OCI-LY3 (cell line): ENCODE results near the gene RBM19.
"Not testable (repeated sequence)": the region's sequence is repeated elsewhere in the genome, so short reads cannot be mapped to it uniquely, and the experiment has no call there.

Source experiments
- H2AFZ ChIP-seq: fragments of 200-600, 300-600 bp; shearing (Covaris generic); 2 replicates; pipeline ENCODE4 v1.6.0; 2014; ENCODE audit warnings: antibody characterized with exemption, low read depth, low read length
- H3K27ac ChIP-seq: fragments of 200-600, 300-600 bp; sonication (generic); 2 replicates; pipeline ENCODE4 v1.5.1; 2014; ENCODE audit warnings: mild to moderate bottlenecking, low read length, moderate library complexity, mixed read lengths
- H3K27me3 ChIP-seq: fragments of 200-600, 300-600 bp; sonication (generic); 2 replicates; pipeline ENCODE4 v1.6.1; 2014; ENCODE audit warnings: low read depth, low read length, mixed read lengths
- H3K36me3 ChIP-seq: fragments of 200-600, 300-600 bp; sonication (generic); replicated peaks from 2 replicates; pipeline ENCODE3; 2014; ENCODE audit warnings: low read depth, low read length, mixed read lengths
- H3K4me1 ChIP-seq: fragments of 300-600, 200-600 bp; sonication (generic); 2 replicates; pipeline ENCODE4 v1.6.1; 2014; ENCODE audit warnings: low read length, mixed read lengths
- H3K4me2 ChIP-seq: fragments of 200-600, 300-600 bp; sonication (generic); 2 replicates; pipeline ENCODE4 v1.6.1; 2014; ENCODE audit warnings: low read length, mixed read lengths
- H3K4me3 ChIP-seq: fragments of 300-600, 200-600 bp; sonication (generic); 2 replicates; pipeline ENCODE4 v1.5.1; 2014; ENCODE audit warnings: antibody characterized with exemption, mild to moderate bottlenecking, low read length, moderate library complexity
- H3K79me2 ChIP-seq: fragments of 300-600, 200-600 bp; shearing (Covaris generic); 2 replicates; pipeline ENCODE4 v1.6.1; 2014; ENCODE audit warnings: mild to moderate bottlenecking, low read length, mixed read lengths
- H3K9ac ChIP-seq: fragments of 300-600, 200-600 bp; shearing (Covaris generic); 2 replicates; pipeline ENCODE4 v1.6.0; 2014; ENCODE audit warnings: mild to moderate bottlenecking, low read length, moderate library complexity
- H3K9me3 ChIP-seq: fragments of 200-600, 300-600 bp; shearing (Covaris generic); 2 replicates; pipeline ENCODE4 v1.6.1; 2014; ENCODE audit warnings: low read length, mixed read lengths; ENCODE audit not compliant: insufficient read depth
- H4K20me1 ChIP-seq: fragments of 200-600, 300-600 bp; sonication (generic); 2 replicates; pipeline ENCODE4 v1.6.1; 2016; ENCODE audit warnings: low read length, mixed read lengths; ENCODE audit not compliant: insufficient read depth
- EZH2phosphoT487 ChIP-seq: fragments of 200-600 bp; shearing (Covaris generic); IDR thresholded peaks from 2 replicates; pipeline ENCODE4 v1.6.1; 2018; ENCODE audit warnings: antibody characterized with exemption, mixed run types, low read depth
- TF ChIP-seq, protein P1 (sequence below): fragments of 200-600, 300-600 bp; sonication (generic); IDR thresholded peaks from 2 replicates; pipeline ENCODE4 v1.5.1; 2014; ENCODE audit warnings: antibody characterized with exemption, low read length, low read depth

RBM19 gene

DNA sequence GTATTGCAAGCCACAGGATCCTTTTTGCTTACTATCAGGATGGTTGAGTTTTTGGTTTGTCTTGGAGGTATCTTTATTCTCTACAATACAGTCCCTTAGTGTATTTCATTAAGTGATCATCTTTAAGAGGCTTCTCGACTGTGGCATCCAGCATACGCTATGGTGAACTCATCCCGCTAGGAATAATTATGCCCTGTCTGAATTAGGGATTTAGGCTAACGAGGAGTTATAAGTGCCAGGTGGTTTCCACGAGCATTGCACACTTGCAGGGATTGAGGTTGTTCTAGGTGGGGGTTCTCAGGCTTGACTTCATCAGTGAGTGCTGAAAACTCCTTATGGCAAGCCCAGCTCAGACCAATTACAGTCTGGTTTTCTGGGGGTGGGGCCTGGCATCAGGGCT is 37.2 kb upstream of the RBM19 start:
- Histone ChIP-seq H3K27me3 (peaks cover 33% of the 10 kb centered on the region), H3K4me1 (no peaks in the 10 kb centered on the region), H3K27ac (no peak overlapping the region), H3K9me3 (no peaks in the 10 kb centered on the region), H3K4me2 (no peak overlapping the region), H3K4me3 (no peak overlapping the region), H3K79me2 (no peaks in the 10 kb centered on the region), H2AFZ (no peak overlapping the region), H3K36me3 (no peaks in the 10 kb centered on the region), H4K20me1 (no peaks in the 10 kb centered on the region), H3K9ac (no peak overlapping the region)
- TF ChIP-seq EZH2phosphoT487: no peak
- TF ChIP-seq, protein P1, sequence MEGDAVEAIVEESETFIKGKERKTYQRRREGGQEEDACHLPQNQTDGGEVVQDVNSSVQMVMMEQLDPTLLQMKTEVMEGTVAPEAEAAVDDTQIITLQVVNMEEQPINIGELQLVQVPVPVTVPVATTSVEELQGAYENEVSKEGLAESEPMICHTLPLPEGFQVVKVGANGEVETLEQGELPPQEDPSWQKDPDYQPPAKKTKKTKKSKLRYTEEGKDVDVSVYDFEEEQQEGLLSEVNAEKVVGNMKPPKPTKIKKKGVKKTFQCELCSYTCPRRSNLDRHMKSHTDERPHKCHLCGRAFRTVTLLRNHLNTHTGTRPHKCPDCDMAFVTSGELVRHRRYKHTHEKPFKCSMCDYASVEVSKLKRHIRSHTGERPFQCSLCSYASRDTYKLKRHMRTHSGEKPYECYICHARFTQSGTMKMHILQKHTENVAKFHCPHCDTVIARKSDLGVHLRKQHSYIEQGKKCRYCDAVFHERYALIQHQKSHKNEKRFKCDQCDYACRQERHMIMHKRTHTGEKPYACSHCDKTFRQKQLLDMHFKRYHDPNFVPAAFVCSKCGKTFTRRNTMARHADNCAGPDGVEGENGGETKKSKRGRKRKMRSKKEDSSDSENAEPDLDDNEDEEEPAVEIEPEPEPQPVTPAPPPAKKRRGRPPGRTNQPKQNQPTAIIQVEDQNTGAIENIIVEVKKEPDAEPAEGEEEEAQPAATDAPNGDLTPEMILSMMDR: no peak

GRCh38 chr12:114001511-114002340 is 35.6 kb upstream of the RBM19 start:
- Histone ChIP-seq H3K9ac (no peak overlapping the region), H3K4me1 (no peaks in the 10 kb centered on the region), H3K27ac (no peak overlapping the region), H3K79me2 (no peaks in the 10 kb centered on the region), H3K9me3 (no peaks in the 10 kb centered on the region), H3K36me3 (no peaks in the 10 kb centered on the region), H3K4me2 (no peak overlapping the region), H3K4me3 (no peak overlapping the region), H3K27me3 (peaks cover 44% of the 10 kb centered on the region), H4K20me1 (no peaks in the 10 kb centered on the region), H2AFZ (no peak overlapping the region)
- TF ChIP-seq, protein P1: no peak
- TF ChIP-seq EZH2phosphoT487: no peak

DNA sequence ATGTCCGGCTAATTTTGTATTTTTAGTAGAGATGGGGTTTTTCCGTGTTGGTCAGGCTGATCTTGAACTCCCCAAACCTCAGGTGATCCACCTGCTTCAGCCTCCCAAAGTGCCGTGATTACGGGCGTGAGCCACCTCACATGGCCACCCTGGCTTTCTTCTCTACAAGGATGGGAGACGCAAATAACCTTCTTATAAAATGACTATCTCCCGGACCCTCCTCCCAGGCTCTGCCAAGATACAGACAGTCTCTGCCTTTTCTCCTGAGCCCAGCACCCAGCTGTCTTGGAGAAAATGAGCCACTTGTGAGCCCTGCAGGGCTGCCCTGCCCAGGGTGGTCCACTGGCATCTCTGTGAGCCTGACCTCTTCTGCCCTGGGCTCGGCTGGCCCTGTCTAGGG is 34.7 kb upstream of the RBM19 start:
- Histone ChIP-seq H3K79me2 (no peaks in the 10 kb centered on the region), H4K20me1 (no peaks in the 10 kb centered on the region), H3K4me3 (no peak overlapping the region), H3K27ac (no peak overlapping the region), H3K4me2 (no peak overlapping the region), H3K36me3 (no peaks in the 10 kb centered on the region), H3K27me3 (peaks cover 43% of the 10 kb centered on the region), H3K9ac (no peak overlapping the region), H3K4me1 (no peaks in the 10 kb centered on the region), H2AFZ (no peak overlapping the region), H3K9me3 (no peaks in the 10 kb centered on the region)
- TF ChIP-seq, protein P1: no peak

DNA sequence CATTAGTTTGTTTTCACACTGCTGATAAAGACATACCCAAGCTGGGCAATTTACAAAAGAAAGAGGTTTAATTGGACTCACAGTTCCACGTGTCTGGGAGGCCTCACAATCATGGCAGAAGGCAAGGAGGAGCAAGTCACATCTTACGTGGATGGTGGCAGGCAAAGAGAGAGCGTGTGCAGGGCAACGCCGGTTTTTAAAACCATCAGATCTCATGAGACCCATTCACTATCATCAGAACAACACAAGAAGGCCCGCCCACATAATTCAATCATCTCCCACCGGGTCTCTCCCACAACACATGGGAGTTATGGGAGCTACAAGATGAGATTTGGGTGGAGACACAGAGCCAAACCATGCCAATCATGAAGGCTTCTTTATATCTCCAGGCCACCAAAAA is 34.1 kb upstream of the RBM19 start:
- not testable (repeated sequence) for H3K27ac ChIP-seq

More for the DNA sequence above, 34.1 kb upstream of the RBM19 start:
- not testable (repeated sequence) for H3K36me3 ChIP-seq, H3K4me3 ChIP-seq, H4K20me1 ChIP-seq, H3K9ac ChIP-seq, H2AFZ ChIP-seq, H3K9me3 ChIP-seq, H3K79me2 ChIP-seq, H3K4me2 ChIP-seq, H3K4me1 ChIP-seq
- H3K27me3 ChIP-seq: peaks cover 37% of the 10 kb centered on the region
